Nephron progenitor cell (in vitro differentiated cells): ENCODE results near the gene EPN1.

Experiments
- DNase-seq: peaks from one replicate; pipeline ENCODE4 v3.0.0; 2021
- H3K27ac Mint-ChIP-seq: 2 replicates; pipeline ENCODE4 v1.8.0; 2021; ENCODE audit warnings: mild to moderate bottlenecking, moderate library complexity, mixed read lengths
- H3K27me3 Mint-ChIP-seq: 2 replicates; pipeline ENCODE4 v1.8.0; 2021; ENCODE audit warnings: mild to moderate bottlenecking, low read depth, mixed read lengths; ENCODE audit not compliant: poor library complexity
- H3K36me3 Mint-ChIP-seq: 2 replicates; pipeline ENCODE4 v1.8.0; 2021; ENCODE audit warnings: low read depth, mixed read lengths
- H3K4me1 Mint-ChIP-seq: 2 replicates; pipeline ENCODE4 v1.8.0; 2021; ENCODE audit warnings: mixed read lengths
- H3K4me3 Mint-ChIP-seq: 2 replicates; pipeline ENCODE4 v1.8.0; 2021; ENCODE audit warnings: mild to moderate bottlenecking, moderate library complexity, mixed read lengths
- H3K9me3 Mint-ChIP-seq: 2 replicates; pipeline ENCODE4 v1.8.0; 2021; ENCODE audit warnings: mild to moderate bottlenecking, moderate library complexity, mixed read lengths
- CTCF ChIP-seq: fragments of 200-600 bp; sonication (generic); IDR thresholded peaks from 2 replicates; pipeline ENCODE4 v1.5.0; 2021; ENCODE audit warnings: antibody characterized with exemption

The EPN1 gene

GRCh38 chr19:55691561-55692481 is 16.8 kb downstream of the EPN1 start:
- TF ChIP-seq CTCF, result no peak
- H3K4me3 Mint-ChIP-seq, result no peak overlapping the region
- H3K27ac Mint-ChIP-seq, result no peak overlapping the region
- H3K9me3 Mint-ChIP-seq, result no peaks in the 10 kb centered on the region
- H3K4me1 Mint-ChIP-seq, result peaks cover 17% of the 10 kb centered on the region
- no peak for DNase-seq
- H3K27me3 Mint-ChIP-seq, result no peaks in the 10 kb centered on the region
- peaks cover 10% of the 10 kb centered on the region for H3K36me3 Mint-ChIP-seq

- TF ChIP-seq CTCF, result no peak
- no peak for DNase-seq
- H3K27ac Mint-ChIP-seq, result no peak overlapping the region
- no peaks in the 10 kb centered on the region for H3K9me3 Mint-ChIP-seq
- peaks cover 17% of the 10 kb centered on the region for H3K4me1 Mint-ChIP-seq
- H3K4me3 Mint-ChIP-seq, result no peak overlapping the region
- peaks cover 16% of the 10 kb centered on the region for H3K36me3 Mint-ChIP-seq
- H3K27me3 Mint-ChIP-seq, result no peaks in the 10 kb centered on the region
Observed at GRCh38 chr19:55692681-55693081, 17.7 kb downstream of the EPN1 start.

DNA sequence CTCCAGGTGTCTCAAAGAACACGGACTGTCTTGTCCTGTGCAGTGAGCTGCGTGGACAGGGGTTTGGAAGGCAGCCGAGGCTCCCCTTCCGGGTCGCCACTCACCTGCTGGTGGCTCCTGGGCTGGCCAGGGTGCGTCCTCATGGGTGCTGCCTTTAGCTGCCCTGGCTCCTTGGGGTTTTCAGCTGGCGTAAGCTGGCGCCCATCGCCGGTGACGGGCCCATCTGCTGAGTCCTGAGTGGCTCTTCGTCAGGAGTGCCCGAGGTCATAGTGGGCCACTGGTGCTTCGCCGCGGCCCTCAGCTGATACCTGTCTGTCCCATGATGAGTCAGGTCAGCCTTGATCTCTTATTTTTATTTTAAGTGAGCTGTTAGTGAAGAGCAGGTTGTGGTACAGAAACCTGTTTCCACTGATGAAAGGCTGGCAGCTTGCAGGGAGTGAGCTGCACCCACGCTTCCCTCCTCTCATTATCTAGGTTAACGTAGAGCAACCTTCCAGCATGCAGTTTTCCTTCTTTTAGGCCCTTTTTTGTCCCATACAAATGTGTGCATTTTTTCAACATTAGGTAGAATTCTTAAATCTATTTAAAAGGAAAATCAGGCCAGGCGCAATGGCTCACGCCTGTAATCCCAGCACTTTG is 18.4 kb downstream of the EPN1 start:
- H3K4me3 Mint-ChIP-seq, result no peak overlapping the region
- no peaks in the 10 kb centered on the region for H3K27me3 Mint-ChIP-seq
- H3K9me3 Mint-ChIP-seq, result no peaks in the 10 kb centered on the region
- peaks cover 17% of the 10 kb centered on the region for H3K4me1 Mint-ChIP-seq
- no peak for DNase-seq
- TF ChIP-seq CTCF, result no peak
- H3K27ac Mint-ChIP-seq, result no peak overlapping the region
- H3K36me3 Mint-ChIP-seq, result peaks cover 20% of the 10 kb centered on the region

GRCh38 chr19:55694241-55694655 is 19.2 kb downstream of the EPN1 start:
- Mint-ChIP-seq H3K4me3 (no peak overlapping the region), H3K4me1 (peaks cover 11% of the 10 kb centered on the region), H3K9me3 (no peaks in the 10 kb centered on the region), H3K27me3 (no peaks in the 10 kb centered on the region), H3K36me3 (peaks cover 27% of the 10 kb centered on the region), H3K27ac (no peak overlapping the region)
- no peak for TF ChIP-seq CTCF
- no peak for DNase-seq

DNA sequence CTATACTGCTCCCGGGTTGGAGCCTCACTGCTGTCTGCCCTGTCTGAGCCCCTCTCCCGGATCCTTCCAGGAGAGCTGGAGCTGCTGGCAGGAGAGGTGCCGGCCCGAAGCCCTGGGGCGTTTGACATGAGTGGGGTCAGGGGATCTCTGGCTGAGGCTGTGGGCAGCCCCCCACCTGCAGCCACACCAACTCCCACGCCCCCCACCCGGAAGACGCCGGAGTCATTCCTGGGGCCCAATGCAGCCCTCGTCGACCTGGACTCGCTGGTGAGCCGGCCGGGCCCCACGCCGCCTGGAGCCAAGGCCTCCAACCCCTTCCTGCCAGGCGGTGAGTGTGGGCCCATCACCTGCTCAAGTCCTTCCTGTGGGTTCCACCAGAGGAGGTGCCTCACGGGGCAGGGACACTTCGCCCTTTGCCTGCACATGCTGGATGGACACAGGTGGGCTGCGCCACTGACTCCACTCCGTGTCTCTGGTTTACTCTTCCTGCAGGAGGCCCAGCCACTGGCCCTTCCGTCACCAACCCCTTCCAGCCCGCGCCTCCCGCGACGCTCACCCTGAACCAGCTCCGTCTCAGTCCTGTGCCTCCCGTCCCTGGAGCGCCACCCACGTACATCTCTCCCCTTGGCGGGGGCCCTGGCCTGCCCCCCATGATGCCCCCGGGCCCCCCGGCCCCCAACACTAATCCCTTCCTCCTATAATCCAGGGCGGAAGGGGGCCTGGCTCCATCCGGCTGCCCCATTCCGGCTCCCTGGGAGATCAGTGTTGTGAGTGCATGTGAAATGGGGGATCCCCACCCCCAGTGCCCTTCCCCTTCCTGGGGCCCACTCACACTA is 19.8 kb downstream of the EPN1 start:
- DNase-seq, result no peak
- H3K27me3 Mint-ChIP-seq, result no peaks in the 10 kb centered on the region
- no peak for TF ChIP-seq CTCF

More for the DNA sequence above, 19.8 kb downstream of the EPN1 start:
- H3K9me3 Mint-ChIP-seq, result no peaks in the 10 kb centered on the region
- H3K4me1 Mint-ChIP-seq, result peaks cover 6% of the 10 kb centered on the region
- H3K27ac Mint-ChIP-seq, result no peak overlapping the region
- H3K36me3 Mint-ChIP-seq, result peaks cover 33% of the 10 kb centered on the region
- H3K4me3 Mint-ChIP-seq, result no peak overlapping the region
